ENCODE results near the gene RUNX2. TPM values are rescaled to one million over a fixed set of nuclear protein-coding genes. Genes with fewer than 3 reads are reported as not detected.

RUNX2 gene
- total and polyA plus RNA-seq, 12 donors, result 0.28 to 4.5 (median 1.8) TPM

DNA sequence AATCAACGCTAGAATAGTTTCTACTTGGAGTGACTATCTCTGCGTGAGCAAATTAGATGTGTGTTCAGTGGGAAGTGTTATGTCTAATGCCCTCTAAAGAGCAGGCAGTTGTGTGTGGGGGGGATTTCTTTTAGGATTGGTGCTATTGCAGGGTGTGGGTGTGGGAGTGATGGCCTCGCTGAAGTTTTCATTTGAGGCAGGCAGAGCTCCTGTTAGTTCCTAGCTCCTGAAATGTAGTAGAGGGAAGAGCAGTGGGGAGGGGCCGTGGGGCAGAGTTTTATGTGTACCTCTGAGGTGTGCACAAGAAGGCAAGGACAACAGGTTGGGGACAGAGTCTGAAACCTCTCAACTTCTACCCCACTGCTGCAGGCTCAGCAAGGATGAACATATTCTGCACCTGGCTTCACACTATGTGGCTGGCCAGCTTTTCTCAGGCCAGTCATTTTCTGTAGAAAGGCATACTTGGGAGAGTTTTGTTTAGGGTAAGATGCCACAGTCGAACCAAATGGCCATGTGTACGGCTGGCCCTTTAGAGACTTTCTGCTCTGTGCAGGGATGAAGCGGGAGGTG is 278.8 kb downstream of the RUNX2 start:
- intact Hi-C loops (cut with DNase I), result no loop called here
- TF ChIP-seq, protein P1, sequence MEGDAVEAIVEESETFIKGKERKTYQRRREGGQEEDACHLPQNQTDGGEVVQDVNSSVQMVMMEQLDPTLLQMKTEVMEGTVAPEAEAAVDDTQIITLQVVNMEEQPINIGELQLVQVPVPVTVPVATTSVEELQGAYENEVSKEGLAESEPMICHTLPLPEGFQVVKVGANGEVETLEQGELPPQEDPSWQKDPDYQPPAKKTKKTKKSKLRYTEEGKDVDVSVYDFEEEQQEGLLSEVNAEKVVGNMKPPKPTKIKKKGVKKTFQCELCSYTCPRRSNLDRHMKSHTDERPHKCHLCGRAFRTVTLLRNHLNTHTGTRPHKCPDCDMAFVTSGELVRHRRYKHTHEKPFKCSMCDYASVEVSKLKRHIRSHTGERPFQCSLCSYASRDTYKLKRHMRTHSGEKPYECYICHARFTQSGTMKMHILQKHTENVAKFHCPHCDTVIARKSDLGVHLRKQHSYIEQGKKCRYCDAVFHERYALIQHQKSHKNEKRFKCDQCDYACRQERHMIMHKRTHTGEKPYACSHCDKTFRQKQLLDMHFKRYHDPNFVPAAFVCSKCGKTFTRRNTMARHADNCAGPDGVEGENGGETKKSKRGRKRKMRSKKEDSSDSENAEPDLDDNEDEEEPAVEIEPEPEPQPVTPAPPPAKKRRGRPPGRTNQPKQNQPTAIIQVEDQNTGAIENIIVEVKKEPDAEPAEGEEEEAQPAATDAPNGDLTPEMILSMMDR (IDR thresholded peaks at IDR 0.05), result no peak
- no peak for TF ChIP-seq POLR2A (IDR thresholded peaks at IDR 0.05)
- Histone ChIP-seq H3K27ac (no peak overlapping the region), H3K4me1 (replicated peaks in 1 of 2) (no peaks in the 10 kb centered on the region), H3K4me3 (no peak overlapping the region), H3K9me3 (replicated peaks in 1 of 3) (no peaks in the 10 kb centered on the region), H3K36me3 (replicated peaks in 1 of 2) (no peaks in the 10 kb centered on the region), H3K27me3 (no peaks in the 10 kb centered on the region)
- no peak for DNase-seq
- 70 to 79% (median 76%) methylated on average over 7 of the region's 7 CpGs for WGBS, 4 donors

DNA sequence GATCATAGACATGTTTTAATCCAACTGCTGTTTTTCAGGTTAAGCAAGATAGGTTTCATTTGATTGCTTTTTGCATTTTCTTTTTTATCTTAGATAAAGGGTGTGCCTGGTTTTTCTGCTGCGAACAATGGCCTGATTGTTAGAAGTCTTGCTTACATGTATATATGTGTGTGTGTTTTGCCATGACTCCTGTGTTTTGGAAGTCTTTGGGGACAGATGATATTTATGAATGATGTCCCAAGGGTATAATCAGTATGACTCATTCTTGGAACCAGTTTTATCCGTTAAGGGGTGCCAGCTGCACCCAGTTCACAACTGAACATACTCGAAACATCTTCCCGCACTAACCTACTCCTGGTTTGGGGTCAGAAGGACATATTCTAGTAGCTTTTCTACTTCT is 279.7 kb downstream of the RUNX2 start:
- TF ChIP-seq, protein P1 (IDR thresholded peaks at IDR 0.05), result no peak
- no peak for TF ChIP-seq POLR2A (IDR thresholded peaks at IDR 0.05)
- no peak overlapping the region for H3K4me3 ChIP-seq

DNA sequence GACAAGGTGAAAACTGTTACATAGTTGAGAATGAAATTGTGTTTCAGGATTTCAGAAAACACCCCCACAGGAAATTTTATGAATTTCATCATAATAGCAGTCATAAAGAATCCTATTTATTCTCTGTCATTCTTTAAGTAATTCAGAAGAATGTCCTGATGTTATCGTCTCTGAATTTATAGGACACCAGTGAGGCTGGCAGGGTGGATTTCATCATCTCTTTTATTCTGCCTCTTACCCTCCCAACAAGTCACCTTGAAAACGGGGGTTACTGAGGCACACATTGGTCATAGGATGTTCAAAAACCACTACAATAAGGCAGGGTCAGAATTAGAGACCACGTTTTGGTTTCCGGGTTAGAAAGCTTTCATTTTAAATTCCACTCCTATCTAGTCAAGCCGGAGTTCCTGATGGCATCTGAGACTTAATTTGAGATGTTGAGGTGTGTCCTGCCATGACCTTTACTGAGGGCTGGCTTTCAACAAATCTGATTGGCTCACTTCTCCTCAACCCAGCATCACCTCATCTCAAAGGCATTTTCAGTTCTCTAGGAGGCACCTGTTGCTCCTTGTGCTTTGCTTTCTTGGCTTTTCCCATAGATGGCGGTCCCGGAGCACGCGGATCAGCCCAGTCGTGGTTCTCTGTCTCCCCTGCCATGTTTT is 280.3 kb downstream of the RUNX2 start:
- Histone ChIP-seq H3K9me3 (replicated peaks in 1 of 3) (no peaks in the 10 kb centered on the region), H3K27ac (no peak overlapping the region), H3K27me3 (no peaks in the 10 kb centered on the region), H3K4me1 (replicated peaks in 1 of 2) (no peaks in the 10 kb centered on the region), H3K36me3 (replicated peaks in 1 of 2) (no peaks in the 10 kb centered on the region), H3K4me3 (no peak overlapping the region)
- intact Hi-C loops (cut with DNase I), result no loop called here
- WGBS, 4 donors, result 82 to 90% (median 86%) methylated on average over 10 of the region's 10 CpGs
- TF ChIP-seq POLR2A (IDR thresholded peaks at IDR 0.05), result no peak
- TF ChIP-seq, protein P1 (IDR thresholded peaks at IDR 0.05), result no peak
- no peak for DNase-seq

More for the DNA sequence above, 279.7 kb downstream of the RUNX2 start:
- Histone ChIP-seq H3K27ac (no peak overlapping the region), H3K36me3 (replicated peaks in 1 of 2) (no peaks in the 10 kb centered on the region), H3K9me3 (replicated peaks in 1 of 3) (no peaks in the 10 kb centered on the region), H3K27me3 (no peaks in the 10 kb centered on the region), H3K4me1 (replicated peaks in 1 of 2) (no peaks in the 10 kb centered on the region)
- no peak for DNase-seq
- WGBS, 4 donors, result 53 to 59% (median 55%) methylated on average over 4 of the region's 4 CpGs
- intact Hi-C loops (cut with DNase I), result no loop called here

- no peaks in the 10 kb centered on the region for H3K4me1 ChIP-seq (replicated peaks in 1 of 2)
- H3K27ac ChIP-seq, result no peak overlapping the region
- H3K27me3 ChIP-seq, result no peaks in the 10 kb centered on the region
- H3K9me3 ChIP-seq (replicated peaks in 1 of 3), result no peaks in the 10 kb centered on the region
- intact Hi-C loops (cut with DNase I), result no loop called here
- 74 to 87% (median 83%) methylated on average over 5 to 6 of the region's 6 CpGs for WGBS, 4 donors
- no peak overlapping the region for H3K4me3 ChIP-seq
- no peaks in the 10 kb centered on the region for H3K36me3 ChIP-seq (replicated peaks in 1 of 2)
- no peak for DNase-seq
- TF ChIP-seq POLR2A (IDR thresholded peaks at IDR 0.05), result no peak
- TF ChIP-seq, protein P1 (IDR thresholded peaks at IDR 0.05), result no peak
These were observed 281.1 kb downstream of the RUNX2 start for GRCh38 chr6:45609141-45609638.
